SK-N-SH (cell line): Measurements from ENCODE around the gene BTBD18. TPM values are rescaled to one million over a fixed set of nuclear protein-coding genes. Genes with fewer than 3 reads are reported as not detected.

Experiments
- CTCF ChIA-PET: fragments of 300-600, 350-600 bp; formaldehyde crosslinking; extraction: SDS; loops from one replicate; lab custom pipeline; 2021; lab: Yijun Ruan, JAX
- POLR2A ChIA-PET: fragments of 350-600 bp; sonication (Branson Sonifier 250); formaldehyde crosslinking; extraction: SDS; loops from one replicate; lab custom pipeline; 2020; ENCODE audit warnings: antibody characterized with exemption, inconsistent platforms; lab: Yijun Ruan, JAX
- DNase-seq: peaks from one replicate; pipeline ENCODE4 v3.0.0; 2012
- H2AFZ ChIP-seq: fragments of 200-600 bp; sonication (generic); 2 replicates; pipeline ENCODE4 v1.8.1; 2016; ENCODE audit warnings: antibody characterized with exemption, mild to moderate bottlenecking, low read depth
- H3F3A ChIP-seq: fragments of 200-600 bp; sonication (generic); replicated peaks from 2 replicates; pipeline ENCODE3; 2016; ENCODE audit warnings: antibody characterized with exemption, mild to moderate bottlenecking; ENCODE audit not compliant: insufficient read depth
- H3K27ac ChIP-seq, 2 experiments: fragments of 200-500 bp in 1 of 2; fragments of 200-600 bp in 1 of 2; sonication (Bioruptor generic) in 1 of 2; sonication (generic), shearing (Covaris generic) in 1 of 2; 2 replicates each; pipeline versions ENCODE4 v1.5.1 to v1.6.1; 2014 to 2016; ENCODE audit warnings: low read depth in 2 of 2, inconsistent platforms in 1 of 2, low read length in 1 of 2, mild to moderate bottlenecking in 1 of 2, mixed read lengths in 1 of 2
- H3K27me3 ChIP-seq: fragments of 200-600 bp; sonication (generic), shearing (Covaris generic); 2 replicates; pipeline ENCODE4 v1.6.1; 2016; ENCODE audit warnings: mixed run types; ENCODE audit not compliant: insufficient read depth
- H3K36me3 ChIP-seq, 2 experiments: fragments of 200-500 bp in 1 of 2; fragments of 200-600 bp in 1 of 2; sonication (Bioruptor generic) in 1 of 2; sonication (generic) in 1 of 2; replicated peaks in 1 of 2; 2 replicates each; pipeline versions ENCODE3 to v1.5.1; 2014 to 2016; ENCODE audit warnings: low read length in 1 of 2, mild to moderate bottlenecking in 1 of 2; ENCODE audit not compliant: insufficient read depth in 2 of 2, control insufficient read depth in 1 of 2
- H3K4me1 ChIP-seq, 2 experiments: fragments of 200-500 bp in 1 of 2; fragments of 200-600 bp in 1 of 2; sonication (Bioruptor generic) in 1 of 2; sonication (generic), shearing (Covaris generic) in 1 of 2; 2 replicates each; pipeline versions ENCODE4 v1.5.1 to v1.6.1; 2014 to 2016; ENCODE audit warnings: low read depth in 1 of 2, low read length in 1 of 2, mixed run types in 1 of 2; ENCODE audit not compliant: insufficient read depth in 2 of 2, control insufficient read depth in 1 of 2
- H3K4me2 ChIP-seq: fragments of 200-600 bp; sonication (generic), shearing (Covaris generic); 2 replicates; pipeline ENCODE4 v1.6.1; 2017; ENCODE audit warnings: mixed run types
- H3K4me3 ChIP-seq, 2 experiments: fragments of 200-500 bp in 1 of 2; fragments of 200-600 bp in 1 of 2; sonication (Bioruptor generic) in 1 of 2; sonication (generic), shearing (Covaris generic) in 1 of 2; 2 replicates each; pipeline versions ENCODE4 v1.5.1 to v1.8.1; 2014 to 2016; ENCODE audit warnings: low read depth in 2 of 2, inconsistent platforms in 1 of 2, low read length in 1 of 2, mild to moderate bottlenecking in 1 of 2, mixed read lengths in 1 of 2, moderate library complexity in 1 of 2
- H3K79me2 ChIP-seq: fragments of 200-600 bp; sonication (generic); 2 replicates; pipeline ENCODE4 v1.8.1; 2017; ENCODE audit warnings: mild to moderate bottlenecking; ENCODE audit not compliant: insufficient read depth
- H3K9ac ChIP-seq: fragments of 200-600 bp; sonication (generic); 2 replicates; pipeline ENCODE4 v1.6.1; 2017; ENCODE audit warnings: mixed run types
- H3K9me2 ChIP-seq: fragments of 200-600 bp; sonication (generic); 2 replicates; pipeline ENCODE4 v1.6.1; 2017; ENCODE audit warnings: mixed run types
- H3K9me3 ChIP-seq: fragments of 200-600 bp; sonication (generic); 2 replicates; pipeline ENCODE4 v1.6.1; 2017; ENCODE audit warnings: mixed run types, mild to moderate bottlenecking, moderate library complexity
- H4K20me1 ChIP-seq: fragments of 200-600 bp; sonication (generic); 2 replicates; pipeline ENCODE4 v1.6.1; 2017; ENCODE audit warnings: mild to moderate bottlenecking, mixed run types; ENCODE audit not compliant: insufficient read depth
- EP300 ChIP-seq, 2 experiments: IDR thresholded peaks; 2 replicates each; pipeline versions ENCODE4 v1.4.0 to v1.6.1; 2012; ENCODE audit warnings: borderline replicate concordance in 1 of 2, low read depth in 1 of 2, low read length in 1 of 2
- FOSL2 ChIP-seq: IDR thresholded peaks from 2 replicates; pipeline ENCODE4 v1.4.0; 2012; ENCODE audit warnings: low read depth, mild to moderate bottlenecking, moderate library complexity, borderline replicate concordance
- FOXJ3 ChIP-seq: sonication (generic); formaldehyde crosslinking; IDR thresholded peaks from 2 replicates; pipeline ENCODE4 v1.5.1; 2020; ENCODE audit warnings: mild to moderate bottlenecking, missing genetic modification reagents
- FOXM1 ChIP-seq: IDR thresholded peaks from 2 replicates; pipeline ENCODE4 v1.4.0; 2012; ENCODE audit warnings: low read depth, mild to moderate bottlenecking
- GABPA ChIP-seq: IDR thresholded peaks from 2 replicates; pipeline ENCODE4 v1.4.0; 2012; ENCODE audit warnings: low read depth, mild to moderate bottlenecking
- GATA2 ChIP-seq: sonication (generic); formaldehyde crosslinking; IDR thresholded peaks from 2 replicates; pipeline ENCODE4 v1.5.0; 2020; ENCODE audit warnings: mild to moderate bottlenecking, missing genetic modification reagents
- NRF1 ChIP-seq: IDR thresholded peaks from 2 replicates; pipeline ENCODE4 v1.6.1; 2012; ENCODE audit warnings: low read depth, mild to moderate bottlenecking, low read length
- RXRA ChIP-seq: IDR thresholded peaks from 2 replicates; pipeline ENCODE4 v1.4.0; 2012; ENCODE audit warnings: low read depth, mild to moderate bottlenecking, borderline replicate concordance
- SIN3A ChIP-seq: IDR thresholded peaks from 2 replicates; pipeline ENCODE4 v1.6.1; 2012; ENCODE audit warnings: low read depth, mild to moderate bottlenecking, low read length, moderate library complexity, borderline replicate concordance
- TAF1 ChIP-seq: IDR thresholded peaks from 2 replicates; pipeline ENCODE4 v1.6.1; 2012; ENCODE audit warnings: low read depth, mild to moderate bottlenecking, low read length, moderate library complexity, borderline replicate concordance
- YY1 ChIP-seq: IDR thresholded peaks from 2 replicates; pipeline ENCODE4 v1.4.0; 2012; ENCODE audit warnings: low read depth, mild to moderate bottlenecking
- WGBS: methylation state at CpG from one replicate; pipeline ENCODE4 v1.1.6; 2017; ENCODE audit warnings: low lambda C conversion rate; 5-methylcytosine and 5-hydroxymethylcytosine counted together
- polyA plus RNA-seq, 3 experiments: library from polyadenylated mRNA; depleted of rRNA; stranded (reverse); fragments of >200 nt; gene quantifications; 2 replicates each; pipeline ENCODE4 v1.2.3, GENCODE V29; 2012
- TF ChIP-seq, protein P1 (sequence below): IDR thresholded peaks from 2 replicates; pipeline ENCODE4 v1.4.0; 2012; ENCODE audit warnings: low read depth, borderline replicate concordance
- TF ChIP-seq, protein P2 (sequence below): fragments of 150-350 bp; IDR thresholded peaks from 2 replicates; pipeline ENCODE4 v1.6.1; 2017; ENCODE audit warnings: antibody characterized with exemption, low read length, low read depth, borderline replicate concordance
- TF ChIP-seq, protein P3 (sequence below): fragments of 150-350 bp; IDR thresholded peaks from 2 replicates; pipeline ENCODE4 v1.6.1; 2016; ENCODE audit warnings: mild to moderate bottlenecking, low read depth, low read length
- TF ChIP-seq, protein P4 (sequence below): IDR thresholded peaks from 2 replicates; pipeline ENCODE4 v1.4.0; 2012; ENCODE audit warnings: low read depth, borderline replicate concordance
- TF ChIP-seq, protein P5 (sequence below): IDR thresholded peaks from 2 replicates; pipeline ENCODE4 v1.6.1; 2012; ENCODE audit warnings: mild to moderate bottlenecking, low read depth, low read length, moderate library complexity

The BTBD18 gene
- polyA plus RNA-seq, 1 of the 3 experiments (the other 2 are of a cell fraction), result not detected

DNA sequence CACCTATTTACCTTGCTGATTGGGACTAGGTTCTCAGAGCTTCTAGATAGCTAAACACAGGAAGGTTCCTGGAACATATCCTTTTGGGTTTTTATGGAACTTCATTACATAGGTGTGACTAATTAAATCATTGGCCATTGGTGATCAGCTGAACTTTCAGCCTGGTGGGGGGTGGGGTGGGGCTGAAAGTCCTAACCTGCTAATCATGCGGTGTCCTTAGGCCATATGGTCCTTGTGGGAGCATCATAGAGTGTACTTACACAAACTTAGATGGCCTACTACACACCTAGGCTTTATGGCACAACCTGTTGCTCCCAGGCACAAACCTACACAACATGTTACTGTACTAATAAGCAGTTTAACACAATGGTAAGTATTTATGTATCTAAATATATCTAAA is 19.0 kb downstream of the BTBD18 start:
- Histone ChIP-seq H2AFZ (no peak overlapping the region), H3K4me2 (no peak overlapping the region), H3K9me3 (no peaks in the 10 kb centered on the region), H3K4me1 (no peaks in the 10 kb centered on the region), H3K27ac (no peak overlapping the region)
- CTCF ChIA-PET, result interaction anchor here (0.6 to 1.4 kb wide), 3 partner anchors 26 to 274 kb away, joined by 3 to 4 read pairs (median 3); no protein-coding TSS in a partner anchor
- no peak for DNase-seq
- TF ChIP-seq NRF1, result no peak
- no peak for TF ChIP-seq GATA2 (CRISPR knock-in tag)
- TF ChIP-seq FOXM1, result no peak
- no peak for TF ChIP-seq EP300 (IDR thresholded peaks at IDR 0.05; ENCODE audit: borderline replicate concordance in 1 of 2, low read depth in 1 of 2, low read length in 1 of 2)
- no peak for TF ChIP-seq FOXJ3 (CRISPR knock-in tag)
- TF ChIP-seq, protein P1, sequence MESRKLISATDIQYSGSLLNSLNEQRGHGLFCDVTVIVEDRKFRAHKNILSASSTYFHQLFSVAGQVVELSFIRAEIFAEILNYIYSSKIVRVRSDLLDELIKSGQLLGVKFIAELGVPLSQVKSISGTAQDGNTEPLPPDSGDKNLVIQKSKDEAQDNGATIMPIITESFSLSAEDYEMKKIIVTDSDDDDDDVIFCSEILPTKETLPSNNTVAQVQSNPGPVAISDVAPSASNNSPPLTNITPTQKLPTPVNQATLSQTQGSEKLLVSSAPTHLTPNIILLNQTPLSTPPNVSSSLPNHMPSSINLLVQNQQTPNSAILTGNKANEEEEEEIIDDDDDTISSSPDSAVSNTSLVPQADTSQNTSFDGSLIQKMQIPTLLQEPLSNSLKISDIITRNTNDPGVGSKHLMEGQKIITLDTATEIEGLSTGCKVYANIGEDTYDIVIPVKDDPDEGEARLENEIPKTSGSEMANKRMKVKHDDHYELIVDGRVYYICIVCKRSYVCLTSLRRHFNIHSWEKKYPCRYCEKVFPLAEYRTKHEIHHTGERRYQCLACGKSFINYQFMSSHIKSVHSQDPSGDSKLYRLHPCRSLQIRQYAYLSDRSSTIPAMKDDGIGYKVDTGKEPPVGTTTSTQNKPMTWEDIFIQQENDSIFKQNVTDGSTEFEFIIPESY, result no peak
- TF ChIP-seq, protein P2, sequence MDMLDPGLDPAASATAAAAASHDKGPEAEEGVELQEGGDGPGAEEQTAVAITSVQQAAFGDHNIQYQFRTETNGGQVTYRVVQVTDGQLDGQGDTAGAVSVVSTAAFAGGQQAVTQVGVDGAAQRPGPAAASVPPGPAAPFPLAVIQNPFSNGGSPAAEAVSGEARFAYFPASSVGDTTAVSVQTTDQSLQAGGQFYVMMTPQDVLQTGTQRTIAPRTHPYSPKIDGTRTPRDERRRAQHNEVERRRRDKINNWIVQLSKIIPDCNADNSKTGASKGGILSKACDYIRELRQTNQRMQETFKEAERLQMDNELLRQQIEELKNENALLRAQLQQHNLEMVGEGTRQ, result no peak
- TF ChIP-seq SIN3A, result no peak
- no peak for TF ChIP-seq RXRA
- TF ChIP-seq, protein P3, sequence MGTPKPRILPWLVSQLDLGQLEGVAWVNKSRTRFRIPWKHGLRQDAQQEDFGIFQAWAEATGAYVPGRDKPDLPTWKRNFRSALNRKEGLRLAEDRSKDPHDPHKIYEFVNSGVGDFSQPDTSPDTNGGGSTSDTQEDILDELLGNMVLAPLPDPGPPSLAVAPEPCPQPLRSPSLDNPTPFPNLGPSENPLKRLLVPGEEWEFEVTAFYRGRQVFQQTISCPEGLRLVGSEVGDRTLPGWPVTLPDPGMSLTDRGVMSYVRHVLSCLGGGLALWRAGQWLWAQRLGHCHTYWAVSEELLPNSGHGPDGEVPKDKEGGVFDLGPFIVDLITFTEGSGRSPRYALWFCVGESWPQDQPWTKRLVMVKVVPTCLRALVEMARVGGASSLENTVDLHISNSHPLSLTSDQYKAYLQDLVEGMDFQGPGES, result no peak
- TF ChIP-seq, all 33 proteins: peak for 0
- Histone ChIP-seq H4K20me1 (0 out of 2 replicates have a peak, but pooled peaks cover 5% of the 10 kb centered on the region), H3K9ac (no peak overlapping the region), H3K9me2 (no peaks in the 10 kb centered on the region), H3K27me3 (no peaks in the 10 kb centered on the region), H3K4me3 (no peak overlapping the region), H3K79me2 (peaks cover 94% of the 10 kb centered on the region), H3F3A (peaks cover 2% of the 10 kb centered on the region), H3K36me3 (peaks cover 4 to 9% of the 10 kb centered on the region in 2 experiments)
- WGBS, result 100% methylated on average over 1 of the region's 1 CpG
- POLR2A ChIA-PET, result no interaction called here

DNA sequence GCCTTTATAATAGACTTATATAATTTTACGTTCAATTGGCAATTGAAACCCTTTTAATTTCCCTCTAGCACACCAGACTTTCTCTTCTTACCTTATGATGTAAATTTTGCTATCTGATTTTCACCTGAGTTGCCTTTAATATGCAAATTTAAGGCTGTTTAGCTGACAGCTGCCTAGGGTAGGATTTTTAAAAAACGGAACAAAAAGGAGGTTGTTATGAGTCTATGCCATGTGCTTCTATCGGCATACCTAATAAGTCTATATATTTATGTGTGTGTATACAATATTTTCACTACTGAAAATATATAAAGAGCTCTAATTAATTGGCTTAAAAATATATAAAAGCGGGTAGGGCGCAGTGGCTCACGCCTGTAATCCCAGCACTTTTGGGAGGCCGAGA is 22.1 kb downstream of the BTBD18 start:
- ChIA-PET POLR2A (interaction anchor here (1.0 kb wide), 1 partner anchor 12 kb away, joined by 5 read pairs; the partner anchor contains the start of gene SELENOH), CTCF (interaction anchor here (1.0 kb wide), 1 partner anchor 19 kb away, joined by 3 read pairs; no protein-coding TSS in a partner anchor)
- Histone ChIP-seq H3K27ac (no peak overlapping the region), H3K9me3 (no peaks in the 10 kb centered on the region), H4K20me1 (0 out of 2 replicates have a peak, but pooled peaks cover 5% of the 10 kb centered on the region), H2AFZ (no peak overlapping the region), H3F3A (peaks cover 6% of the 10 kb centered on the region), H3K79me2 (peaks cover 95% of the 10 kb centered on the region), H3K4me2 (no peak overlapping the region), H3K4me1 (no peaks in the 10 kb centered on the region), H3K9ac (no peak overlapping the region), H3K27me3 (no peaks in the 10 kb centered on the region), H3K36me3 (peaks cover 4 to 5% of the 10 kb centered on the region in 2 experiments), H3K9me2 (no peaks in the 10 kb centered on the region), H3K4me3 (no peak overlapping the region)
- 97% methylated on average over 7 of the region's 7 CpGs for WGBS
- DNase-seq, result no peak
- TF ChIP-seq SIN3A (no peak), FOXM1 (no peak), FOSL2 (no peak), NRF1 (no peak), EP300 (IDR thresholded peaks at IDR 0.05; ENCODE audit: borderline replicate concordance in 1 of 2, low read depth in 1 of 2, low read length in 1 of 2) (no peak), TAF1 (no peak), GABPA (no peak), YY1 (no peak)
- TF ChIP-seq, protein P4, sequence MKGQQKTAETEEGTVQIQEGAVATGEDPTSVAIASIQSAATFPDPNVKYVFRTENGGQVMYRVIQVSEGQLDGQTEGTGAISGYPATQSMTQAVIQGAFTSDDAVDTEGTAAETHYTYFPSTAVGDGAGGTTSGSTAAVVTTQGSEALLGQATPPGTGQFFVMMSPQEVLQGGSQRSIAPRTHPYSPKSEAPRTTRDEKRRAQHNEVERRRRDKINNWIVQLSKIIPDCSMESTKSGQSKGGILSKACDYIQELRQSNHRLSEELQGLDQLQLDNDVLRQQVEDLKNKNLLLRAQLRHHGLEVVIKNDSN, result no peak
- TF ChIP-seq, protein P2, result no peak
- TF ChIP-seq, protein P5, sequence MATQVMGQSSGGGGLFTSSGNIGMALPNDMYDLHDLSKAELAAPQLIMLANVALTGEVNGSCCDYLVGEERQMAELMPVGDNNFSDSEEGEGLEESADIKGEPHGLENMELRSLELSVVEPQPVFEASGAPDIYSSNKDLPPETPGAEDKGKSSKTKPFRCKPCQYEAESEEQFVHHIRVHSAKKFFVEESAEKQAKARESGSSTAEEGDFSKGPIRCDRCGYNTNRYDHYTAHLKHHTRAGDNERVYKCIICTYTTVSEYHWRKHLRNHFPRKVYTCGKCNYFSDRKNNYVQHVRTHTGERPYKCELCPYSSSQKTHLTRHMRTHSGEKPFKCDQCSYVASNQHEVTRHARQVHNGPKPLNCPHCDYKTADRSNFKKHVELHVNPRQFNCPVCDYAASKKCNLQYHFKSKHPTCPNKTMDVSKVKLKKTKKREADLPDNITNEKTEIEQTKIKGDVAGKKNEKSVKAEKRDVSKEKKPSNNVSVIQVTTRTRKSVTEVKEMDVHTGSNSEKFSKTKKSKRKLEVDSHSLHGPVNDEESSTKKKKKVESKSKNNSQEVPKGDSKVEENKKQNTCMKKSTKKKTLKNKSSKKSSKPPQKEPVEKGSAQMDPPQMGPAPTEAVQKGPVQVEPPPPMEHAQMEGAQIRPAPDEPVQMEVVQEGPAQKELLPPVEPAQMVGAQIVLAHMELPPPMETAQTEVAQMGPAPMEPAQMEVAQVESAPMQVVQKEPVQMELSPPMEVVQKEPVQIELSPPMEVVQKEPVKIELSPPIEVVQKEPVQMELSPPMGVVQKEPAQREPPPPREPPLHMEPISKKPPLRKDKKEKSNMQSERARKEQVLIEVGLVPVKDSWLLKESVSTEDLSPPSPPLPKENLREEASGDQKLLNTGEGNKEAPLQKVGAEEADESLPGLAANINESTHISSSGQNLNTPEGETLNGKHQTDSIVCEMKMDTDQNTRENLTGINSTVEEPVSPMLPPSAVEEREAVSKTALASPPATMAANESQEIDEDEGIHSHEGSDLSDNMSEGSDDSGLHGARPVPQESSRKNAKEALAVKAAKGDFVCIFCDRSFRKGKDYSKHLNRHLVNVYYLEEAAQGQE, result no peak
